Mesenchymal stem cell (in vitro differentiated cells and primary cell): ENCODE data around the gene CELA2B.
"Not testable (repeated sequence)": the region's sequence is repeated elsewhere in the genome, so short reads cannot be mapped to it uniquely, and the experiment has no call there.

ENCODE experiments used
- DNase-seq: peaks from one replicate; pipeline ENCODE4 v3.0.0-alpha.2; 2013
- H2AFZ ChIP-seq: one replicate; pipeline ENCODE4 v1.6.1; 2013; ENCODE audit warnings: low read depth, mild to moderate bottlenecking, control low read depth, inconsistent platforms, low read length, moderate library complexity
- H2AK5ac ChIP-seq: 2 replicates; pipeline ENCODE4 v1.6.1; 2013; ENCODE audit warnings: low read length, moderate library complexity, mild to moderate bottlenecking, inconsistent platforms; ENCODE audit not compliant: severe bottlenecking
- H2BK120ac ChIP-seq: one replicate; pipeline ENCODE4 v1.6.1; 2013; ENCODE audit warnings: low read depth, mild to moderate bottlenecking, inconsistent platforms, low read length, moderate library complexity
- H2BK12ac ChIP-seq, 2 experiments: one replicate each; pipeline ENCODE4 v1.6.1; 2013; ENCODE audit warnings: inconsistent platforms in 2 of 2, low read length in 2 of 2, mild to moderate bottlenecking in 2 of 2, moderate library complexity in 2 of 2, control low read depth in 1 of 2
- H2BK15ac ChIP-seq: one replicate; pipeline ENCODE4 v1.6.1; 2013; ENCODE audit warnings: mild to moderate bottlenecking, low read depth, inconsistent platforms; ENCODE audit not compliant: poor library complexity, severe bottlenecking
- H2BK5ac ChIP-seq: 2 replicates; pipeline ENCODE4 v1.6.1; 2013; ENCODE audit warnings: low read depth, mild to moderate bottlenecking, low read length, control low read depth, inconsistent platforms; ENCODE audit not compliant: poor library complexity, severe bottlenecking
- H3K14ac ChIP-seq, 2 experiments: one replicate each; pipeline ENCODE4 v1.6.1; 2013; ENCODE audit warnings: inconsistent platforms in 2 of 2, low read length in 2 of 2, control low read depth in 1 of 2, mild to moderate bottlenecking in 1 of 2, moderate library complexity in 1 of 2
- H3K18ac ChIP-seq, 2 experiments: one replicate each; pipeline ENCODE4 v1.6.1; 2013; ENCODE audit warnings: inconsistent platforms in 2 of 2, low read length in 2 of 2, control low read depth in 1 of 2, low read depth in 1 of 2, mild to moderate bottlenecking in 1 of 2
- H3K23ac ChIP-seq, 2 experiments: one replicate each; pipeline ENCODE4 v1.6.1; 2013; ENCODE audit warnings: inconsistent platforms in 2 of 2, low read length in 2 of 2, mild to moderate bottlenecking in 2 of 2, moderate library complexity in 2 of 2, control low read depth in 1 of 2
- H3K27ac ChIP-seq: 2 replicates; pipeline ENCODE4 v1.5.1; 2013; ENCODE audit warnings: mild to moderate bottlenecking, moderate library complexity, low read length, control low read depth, inconsistent platforms; ENCODE audit not compliant: poor library complexity, severe bottlenecking
- H3K27me3 ChIP-seq, 2 experiments: 2 replicates each; pipeline versions ENCODE4 v1.6.1 to v1.7.0; 2013; ENCODE audit warnings: low read length in 2 of 2, mild to moderate bottlenecking in 2 of 2, moderate library complexity in 2 of 2, control low read depth in 1 of 2, inconsistent platforms in 1 of 2; ENCODE audit not compliant: control insufficient read depth in 1 of 2, insufficient read depth in 1 of 2
- H3K36me3 ChIP-seq, 2 experiments: 2 replicates each; pipeline versions ENCODE4 v1.6.1 to v1.7.0; 2013; ENCODE audit warnings: low read length in 2 of 2, control low read depth in 1 of 2, inconsistent platforms in 1 of 2, low read depth in 1 of 2, mild to moderate bottlenecking in 1 of 2; ENCODE audit not compliant: insufficient read depth in 2 of 2, control insufficient read depth in 1 of 2
- H3K4ac ChIP-seq, 2 experiments: one replicate each; pipeline ENCODE4 v1.6.1; 2013; ENCODE audit warnings: inconsistent platforms in 2 of 2, low read length in 2 of 2, mild to moderate bottlenecking in 2 of 2, moderate library complexity in 2 of 2, control low read depth in 1 of 2, low read depth in 1 of 2
- H3K4me1 ChIP-seq: 2 replicates; pipeline ENCODE4 v1.6.1; 2013; ENCODE audit warnings: low read depth, low read length, control low read depth; ENCODE audit not compliant: control insufficient read depth, insufficient read depth
- H3K4me2 ChIP-seq: 2 replicates; pipeline ENCODE4 v1.6.1; 2013; ENCODE audit warnings: low read length, mild to moderate bottlenecking, inconsistent platforms; ENCODE audit not compliant: poor library complexity, severe bottlenecking
- H3K4me3 ChIP-seq, 2 experiments: 2 replicates each; pipeline versions ENCODE4 v1.5.1 to v1.7.0; 2013; ENCODE audit warnings: low read length in 2 of 2, mild to moderate bottlenecking in 2 of 2, control low read depth in 1 of 2, low read depth in 1 of 2; ENCODE audit not compliant: insufficient read depth in 1 of 2
- H3K79me1 ChIP-seq: replicated peaks from 2 replicates; pipeline ENCODE4 v1.6.1; 2013; ENCODE audit warnings: mild to moderate bottlenecking, control low read depth, low read length, inconsistent platforms; ENCODE audit not compliant: poor library complexity, severe bottlenecking
- H3K9ac ChIP-seq: 2 replicates; pipeline ENCODE4 v1.7.0; 2013; ENCODE audit warnings: mild to moderate bottlenecking, low read length, moderate library complexity
- H3K9me3 ChIP-seq: 2 replicates; pipeline ENCODE4 v1.7.0; 2013; ENCODE audit warnings: mild to moderate bottlenecking, low read length; ENCODE audit not compliant: control insufficient read depth
- H4K8ac ChIP-seq: one replicate; pipeline ENCODE4 v1.6.1; 2013; ENCODE audit warnings: inconsistent platforms, mild to moderate bottlenecking, low read length, moderate library complexity
- H4K91ac ChIP-seq: one replicate; pipeline ENCODE4 v1.6.1; 2013; ENCODE audit warnings: mild to moderate bottlenecking, low read length, inconsistent platforms
- WGBS: methylation state at CpG from one replicate; pipeline ENCODE4 v1.1.7; 2013; ENCODE audit warnings: mixed read lengths; 5-methylcytosine and 5-hydroxymethylcytosine counted together

Gene CELA2B

GRCh38 chr1:15482455-15482854 lies 6.6 kb downstream of the CELA2B start:
- H3K14ac ChIP-seq, H3K18ac ChIP-seq, H2BK5ac ChIP-seq, H2BK15ac ChIP-seq, H3K4me1 ChIP-seq, H3K79me1 ChIP-seq, H3K9me3 ChIP-seq, DNase-seq, H3K27ac ChIP-seq, H4K8ac ChIP-seq, H3K9ac ChIP-seq, H2BK120ac ChIP-seq, H3K4ac ChIP-seq, H3K27me3 ChIP-seq, H2BK12ac ChIP-seq, H2AFZ ChIP-seq, H3K23ac ChIP-seq, H2AK5ac ChIP-seq, H3K4me2 ChIP-seq, H4K91ac ChIP-seq, H3K4me3 ChIP-seq: not testable (repeated sequence)
- peaks cover 0 to 16% of the 10 kb centered on the region in 2 experiments for H3K36me3 ChIP-seq
- 93% methylated on average over 6 of the region's 6 CpGs for WGBS

- not testable (repeated sequence) for H3K4me2 ChIP-seq, H2BK120ac ChIP-seq, H3K18ac ChIP-seq, H3K23ac ChIP-seq, H3K27me3 ChIP-seq, H2AK5ac ChIP-seq, H3K4me3 ChIP-seq, H4K91ac ChIP-seq, H3K14ac ChIP-seq, H4K8ac ChIP-seq, H2BK5ac ChIP-seq, H2AFZ ChIP-seq, H3K4ac ChIP-seq, H3K9ac ChIP-seq, H3K79me1 ChIP-seq, DNase-seq, H3K4me1 ChIP-seq, H3K27ac ChIP-seq, H2BK12ac ChIP-seq, H2BK15ac ChIP-seq, H3K9me3 ChIP-seq
- H3K36me3 ChIP-seq = peaks cover 0 to 16% of the 10 kb centered on the region in 2 experiments
- 88% methylated on average over 9 of the region's 16 CpGs for WGBS
Observed at GRCh38 chr1:15482983-15483543, 7.2 kb downstream of the CELA2B start.

GRCh38 chr1:15483971-15484370 lies 8.1 kb downstream of the CELA2B start:
- no peak for DNase-seq
- H3K27me3 ChIP-seq = no peaks in the 10 kb centered on the region
- no peak overlapping the region for H2BK12ac ChIP-seq
- no peaks in the 10 kb centered on the region for H3K9me3 ChIP-seq
- no peak overlapping the region for H2BK15ac ChIP-seq
- H3K9ac ChIP-seq = no peak overlapping the region
- H2BK120ac ChIP-seq = no peak overlapping the region
- no peaks in the 10 kb centered on the region for H3K79me1 ChIP-seq
- no peak overlapping the region for H4K8ac ChIP-seq
- H2AFZ ChIP-seq = no peak overlapping the region
- H3K14ac ChIP-seq = no peak overlapping the region
- no peak overlapping the region for H3K23ac ChIP-seq
- no peak overlapping the region for H2AK5ac ChIP-seq
- peaks cover 0 to 16% of the 10 kb centered on the region in 2 experiments for H3K36me3 ChIP-seq
- H3K4ac ChIP-seq = no peak overlapping the region
- no peaks in the 10 kb centered on the region for H3K4me1 ChIP-seq
- H3K27ac ChIP-seq = no peak overlapping the region
- H3K4me3 ChIP-seq = no peak overlapping the region
- 92% methylated on average over 2 of the region's 2 CpGs for WGBS
- H3K18ac ChIP-seq = no peak overlapping the region
- no peak overlapping the region for H4K91ac ChIP-seq
- H3K4me2 ChIP-seq = no peak overlapping the region
- H2BK5ac ChIP-seq = no peak overlapping the region

GRCh38 chr1:15484443-15484842 lies 8.5 kb downstream of the CELA2B start:
- not testable (repeated sequence) for H3K4me2 ChIP-seq, H2AK5ac ChIP-seq, H2BK5ac ChIP-seq, H4K91ac ChIP-seq, H2AFZ ChIP-seq, H3K4me3 ChIP-seq, H3K18ac ChIP-seq, H3K14ac ChIP-seq, H3K9me3 ChIP-seq, H3K23ac ChIP-seq, H3K4me1 ChIP-seq, H3K9ac ChIP-seq, H4K8ac ChIP-seq, H3K4ac ChIP-seq, H3K79me1 ChIP-seq, H2BK15ac ChIP-seq, H3K27me3 ChIP-seq, DNase-seq, H2BK120ac ChIP-seq, H2BK12ac ChIP-seq, H3K27ac ChIP-seq
- H3K36me3 ChIP-seq = peaks cover 0 to 20% of the 10 kb centered on the region in 2 experiments
- 100% methylated on average over 1 of the region's 6 CpGs for WGBS
